Measurements from ENCODE around the gene LRRC3B.
A peak's percentile ranks its signal among the peaks of the same experiment; 100 is the strongest.

LRRC3B gene

DNA sequence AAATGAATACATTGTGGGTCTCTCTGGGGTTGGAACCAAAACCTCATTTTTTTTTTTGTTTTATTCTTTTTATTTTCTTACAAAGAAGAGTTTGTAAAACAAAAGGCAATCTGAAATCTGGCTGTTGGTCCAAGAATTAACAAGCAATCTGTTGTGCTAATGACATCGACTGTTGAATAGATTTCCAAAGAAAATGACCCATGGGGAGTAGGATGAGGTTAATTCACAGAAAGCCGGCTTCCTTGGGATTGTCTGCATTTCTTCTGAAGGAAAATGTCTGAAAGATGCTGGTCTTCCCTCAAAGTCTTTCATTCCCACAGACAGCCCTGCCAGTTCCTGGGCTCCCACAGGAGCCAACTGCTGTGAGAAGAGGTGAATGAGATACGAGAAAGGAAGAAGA, 92.9 kb downstream of the LRRC3B start:
- no peaks in the 10 kb centered on the region for H3K27me3 Mint-ChIP-seq (ENCODE audit: low read depth)
- H3K9me3 Mint-ChIP-seq: peaks cover 8% of the 10 kb centered on the region
- TF ChIP-seq, protein P1, sequence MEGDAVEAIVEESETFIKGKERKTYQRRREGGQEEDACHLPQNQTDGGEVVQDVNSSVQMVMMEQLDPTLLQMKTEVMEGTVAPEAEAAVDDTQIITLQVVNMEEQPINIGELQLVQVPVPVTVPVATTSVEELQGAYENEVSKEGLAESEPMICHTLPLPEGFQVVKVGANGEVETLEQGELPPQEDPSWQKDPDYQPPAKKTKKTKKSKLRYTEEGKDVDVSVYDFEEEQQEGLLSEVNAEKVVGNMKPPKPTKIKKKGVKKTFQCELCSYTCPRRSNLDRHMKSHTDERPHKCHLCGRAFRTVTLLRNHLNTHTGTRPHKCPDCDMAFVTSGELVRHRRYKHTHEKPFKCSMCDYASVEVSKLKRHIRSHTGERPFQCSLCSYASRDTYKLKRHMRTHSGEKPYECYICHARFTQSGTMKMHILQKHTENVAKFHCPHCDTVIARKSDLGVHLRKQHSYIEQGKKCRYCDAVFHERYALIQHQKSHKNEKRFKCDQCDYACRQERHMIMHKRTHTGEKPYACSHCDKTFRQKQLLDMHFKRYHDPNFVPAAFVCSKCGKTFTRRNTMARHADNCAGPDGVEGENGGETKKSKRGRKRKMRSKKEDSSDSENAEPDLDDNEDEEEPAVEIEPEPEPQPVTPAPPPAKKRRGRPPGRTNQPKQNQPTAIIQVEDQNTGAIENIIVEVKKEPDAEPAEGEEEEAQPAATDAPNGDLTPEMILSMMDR (IDR thresholded peaks at IDR 0.05; ENCODE audit: unreplicated experiment in 3 of 3): no peak
- H3K4me1 Mint-ChIP-seq: peaks cover 33% of the 10 kb centered on the region
- no peak overlapping the region for H3K27ac Mint-ChIP-seq
- H3K4me3 Mint-ChIP-seq: no peak overlapping the region
- H3K36me3 Mint-ChIP-seq (ENCODE audit: low read depth): peaks cover 12% of the 10 kb centered on the region

DNA sequence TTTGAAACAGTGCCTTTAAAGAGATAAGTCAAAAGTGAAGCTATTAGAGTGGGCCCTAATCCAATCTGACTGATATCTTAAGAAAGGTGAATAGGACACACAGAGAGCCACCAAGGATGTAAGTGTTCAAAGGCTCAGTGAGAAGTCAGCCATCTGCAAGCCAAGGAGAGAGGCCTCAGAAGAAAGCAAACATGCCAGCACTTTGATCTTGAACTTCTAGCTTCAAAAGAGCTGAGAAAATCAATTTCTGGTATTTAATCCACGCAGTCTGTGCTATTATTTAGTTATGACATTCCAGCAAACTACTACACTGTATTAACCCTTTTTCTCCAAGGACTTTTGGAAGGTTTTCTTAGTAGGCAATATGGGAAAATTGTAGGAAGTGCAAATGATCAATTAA, 95.7 kb downstream of the LRRC3B start:
- Mint-ChIP-seq H3K4me1 (peaks cover 26% of the 10 kb centered on the region), H3K4me3 (no peak overlapping the region), H3K27ac (peak overlapping the region in 1 of 3 experiments; percentile 55), H3K27me3 (ENCODE audit: low read depth) (no peaks in the 10 kb centered on the region), H3K9me3 (peaks cover 8% of the 10 kb centered on the region), H3K36me3 (ENCODE audit: low read depth) (peaks cover 12% of the 10 kb centered on the region)
- TF ChIP-seq, protein P1 (IDR thresholded peaks at IDR 0.05; ENCODE audit: unreplicated experiment in 3 of 3): no peak

DNA sequence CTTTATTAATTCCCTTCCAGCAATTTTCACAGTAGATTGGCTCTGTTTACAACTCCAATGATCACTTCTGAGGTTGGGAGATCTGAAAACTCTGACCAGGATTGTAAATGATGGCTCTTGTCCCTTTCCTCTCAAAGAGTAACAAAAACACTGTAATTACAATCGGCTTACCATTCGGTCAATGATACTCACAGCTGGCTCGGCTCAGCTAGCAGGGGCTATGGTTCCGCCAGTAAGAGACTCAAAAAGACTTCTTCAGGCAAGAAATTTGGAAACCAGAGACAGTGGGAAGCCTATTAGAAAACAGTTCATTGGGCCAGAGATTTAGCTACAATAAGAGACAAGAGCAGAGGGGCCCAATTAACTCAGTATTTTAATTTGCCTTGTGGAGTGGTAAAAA, 96.6 kb downstream of the LRRC3B start:
- Mint-ChIP-seq H3K27ac (peak overlapping the region; percentile 29 to 55 (median 34)), H3K36me3 (ENCODE audit: low read depth) (peaks cover 10% of the 10 kb centered on the region), H3K4me3 (no peak overlapping the region), H3K27me3 (ENCODE audit: low read depth) (peaks cover 3% of the 10 kb centered on the region), H3K9me3 (peaks cover 8% of the 10 kb centered on the region), H3K4me1 (peaks cover 23% of the 10 kb centered on the region)
- TF ChIP-seq, protein P1 (IDR thresholded peaks at IDR 0.05; ENCODE audit: unreplicated experiment in 3 of 3): no peak

DNA sequence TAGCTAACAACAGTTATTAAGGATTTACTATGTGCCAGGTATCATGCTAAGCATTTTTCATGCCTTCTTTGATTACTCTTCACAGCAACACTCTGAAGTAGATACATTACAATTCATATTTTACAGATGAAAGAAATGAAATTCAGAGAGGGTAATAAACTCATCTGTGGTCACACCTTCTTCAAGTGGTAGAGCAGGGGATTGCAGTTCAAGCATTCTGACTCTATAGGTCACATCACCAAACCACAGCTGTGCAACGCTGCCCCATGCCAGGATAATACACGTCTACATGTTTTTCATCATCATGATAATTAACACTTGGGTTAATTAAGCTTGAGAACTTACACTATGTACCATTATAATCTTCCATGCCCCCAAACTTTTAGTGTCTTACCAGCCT, 98.5 kb downstream of the LRRC3B start:
- peaks cover 23% of the 10 kb centered on the region for H3K4me1 Mint-ChIP-seq
- H3K36me3 Mint-ChIP-seq (ENCODE audit: low read depth): peaks cover 6% of the 10 kb centered on the region
- no peak overlapping the region for H3K4me3 Mint-ChIP-seq
- no peak overlapping the region for H3K27ac Mint-ChIP-seq
- TF ChIP-seq, protein P1 (IDR thresholded peaks at IDR 0.05; ENCODE audit: unreplicated experiment in 3 of 3): peak in 1 of 3 experiments; percentile 13
- peaks cover 3% of the 10 kb centered on the region for H3K27me3 Mint-ChIP-seq (ENCODE audit: low read depth)
- H3K9me3 Mint-ChIP-seq: peaks cover 3% of the 10 kb centered on the region

DNA sequence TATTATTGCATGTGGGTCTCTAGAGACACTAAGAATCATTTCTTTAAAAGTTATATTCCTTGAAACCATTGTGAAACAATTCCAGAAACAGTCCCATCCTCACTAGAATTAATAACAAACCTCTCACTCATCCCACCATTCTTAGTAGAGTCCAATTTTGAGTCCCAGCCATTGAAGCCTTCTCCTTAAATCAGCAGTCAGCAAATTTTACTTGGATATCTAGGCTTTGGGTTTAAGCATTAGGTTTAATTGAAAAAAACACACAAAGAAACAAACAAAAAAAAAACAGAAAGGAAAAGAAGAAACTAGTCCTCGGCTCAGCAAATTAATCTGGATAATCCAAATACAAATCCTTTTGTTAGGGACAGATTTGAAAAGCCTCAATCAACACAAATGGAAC, 109.3 kb downstream of the LRRC3B start:
- Mint-ChIP-seq H3K4me1 (no peaks in the 10 kb centered on the region), H3K27me3 (ENCODE audit: low read depth) (peaks cover under 1% of the 10 kb centered on the region), H3K9me3 (peaks cover 12% of the 10 kb centered on the region), H3K36me3 (ENCODE audit: low read depth) (no peaks in the 10 kb centered on the region), H3K27ac (no peak overlapping the region), H3K4me3 (no peak overlapping the region)
- TF ChIP-seq, protein P1 (IDR thresholded peaks at IDR 0.05; ENCODE audit: unreplicated experiment in 3 of 3): no peak

DNA sequence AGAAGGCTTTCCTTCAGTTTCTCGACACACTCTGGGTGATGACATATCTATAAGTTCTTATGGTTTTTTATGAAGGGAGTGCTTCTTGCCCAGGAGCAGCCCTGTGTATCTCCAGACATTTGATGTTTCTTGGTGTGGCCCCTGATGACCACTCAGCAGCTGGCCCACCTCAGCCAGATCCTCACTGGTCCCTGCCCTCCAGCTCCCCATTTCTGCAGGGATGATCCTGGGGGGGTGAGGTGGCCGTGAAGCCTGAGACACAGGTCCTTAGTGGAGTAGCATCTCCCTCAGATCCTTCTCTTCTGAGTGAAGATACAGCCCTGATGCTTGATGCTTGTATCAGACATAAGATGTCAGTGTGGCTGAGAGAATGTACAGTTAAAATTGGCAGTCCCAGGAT, 127.7 kb downstream of the LRRC3B start:
- Mint-ChIP-seq H3K4me3 (no peak overlapping the region), H3K9me3 (no peaks in the 10 kb centered on the region), H3K4me1 (peaks cover 11% of the 10 kb centered on the region), H3K27me3 (ENCODE audit: low read depth) (no peaks in the 10 kb centered on the region), H3K27ac (no peak overlapping the region), H3K36me3 (ENCODE audit: low read depth) (no peaks in the 10 kb centered on the region)
- TF ChIP-seq, protein P1 (IDR thresholded peaks at IDR 0.05; ENCODE audit: unreplicated experiment in 3 of 3): no peak

Data from nephron (organoid).